MM.1S (cell line): ENCODE measurements around the gene TM4SF18.

Experiments
- DNase-seq: peaks from one replicate; pipeline ENCODE4 v3.0.0-alpha.2; 2015
- H2AFZ ChIP-seq: fragments of 300-600 bp; sonication (generic); 2 replicates; pipeline ENCODE4 v1.6.0; 2016; ENCODE audit warnings: antibody characterized with exemption, low read length
- H3F3A ChIP-seq: fragments of 300-600 bp; sonication (generic); 2 replicates; pipeline ENCODE4 v1.6.1; 2016; ENCODE audit warnings: mild to moderate bottlenecking, antibody characterized with exemption, low read length, moderate library complexity, mixed read lengths; ENCODE audit not compliant: insufficient read depth
- H3K27ac ChIP-seq: fragments of 300-600 bp; sonication (generic); 2 replicates; pipeline ENCODE4 v1.5.1; 2016; ENCODE audit warnings: mild to moderate bottlenecking, low read length
- H3K27me3 ChIP-seq: fragments of 300-600 bp; sonication (generic); replicated peaks from 2 replicates; pipeline ENCODE4 v1.6.0; 2016; ENCODE audit warnings: low read length; ENCODE audit not compliant: insufficient read depth
- H3K36me3 ChIP-seq: fragments of 300-600 bp; sonication (generic); replicated peaks from 2 replicates; pipeline ENCODE4 v1.6.1; 2016; ENCODE audit warnings: mild to moderate bottlenecking, low read length, mixed read lengths; ENCODE audit not compliant: insufficient read depth
- H3K4me1 ChIP-seq: fragments of 300-600 bp; sonication (generic); 2 replicates; pipeline ENCODE4 v1.6.1; 2016; ENCODE audit warnings: low read length, mixed read lengths
- H3K4me2 ChIP-seq: fragments of 300-600 bp; sonication (generic); 2 replicates; pipeline ENCODE4 v1.6.0; 2016; ENCODE audit warnings: low read depth, low read length
- H3K4me3 ChIP-seq: fragments of 300-600 bp; sonication (generic); 2 replicates; pipeline ENCODE4 v1.5.1; 2016; ENCODE audit warnings: low read length, mixed read lengths
- H3K79me2 ChIP-seq: fragments of 300-600 bp; sonication (generic); 2 replicates; pipeline ENCODE4 v1.6.1; 2016; ENCODE audit warnings: mixed run types, low read length, mixed read lengths
- H3K9ac ChIP-seq: fragments of 300-600 bp; sonication (generic); 2 replicates; pipeline ENCODE4 v1.6.1; 2016; ENCODE audit warnings: low read length, mixed read lengths
- H3K9me2 ChIP-seq: fragments of 300-600 bp; sonication (generic); replicated peaks from 2 replicates; pipeline ENCODE4 v1.6.1; 2016; ENCODE audit warnings: mild to moderate bottlenecking, low read length, mixed read lengths; ENCODE audit not compliant: insufficient read depth
- H3K9me3 ChIP-seq: fragments of 300-600 bp; sonication (generic); replicated peaks from 2 replicates; pipeline ENCODE4 v1.6.1; 2016; ENCODE audit warnings: mild to moderate bottlenecking, low read length, mixed read lengths; ENCODE audit not compliant: insufficient read depth
- H4K20me1 ChIP-seq: fragments of 300-600 bp; sonication (generic); 2 replicates; pipeline ENCODE4 v1.6.1; 2016; ENCODE audit warnings: mild to moderate bottlenecking, low read length, moderate library complexity, mixed read lengths; ENCODE audit not compliant: insufficient read depth
- EZH2 ChIP-seq: fragments of 300-600 bp; sonication (generic); optimal IDR thresholded peaks from 2 replicates; pipeline ENCODE3; 2017; ENCODE audit warnings: low read depth, mild to moderate bottlenecking, antibody characterized with exemption, low read length, mixed read lengths
- EZH2phosphoT487 ChIP-seq: fragments of 300-600 bp; sonication (generic); IDR thresholded peaks from 2 replicates; pipeline ENCODE4 v1.6.1; 2018; ENCODE audit warnings: antibody characterized with exemption, low read length
- TF ChIP-seq, protein P1 (sequence below): fragments of 300-600 bp; sonication (generic); IDR thresholded peaks from 2 replicates; pipeline ENCODE4 v1.5.1; 2016; ENCODE audit warnings: antibody characterized with exemption, low read length, mixed read lengths

The TM4SF18 gene

DNA sequence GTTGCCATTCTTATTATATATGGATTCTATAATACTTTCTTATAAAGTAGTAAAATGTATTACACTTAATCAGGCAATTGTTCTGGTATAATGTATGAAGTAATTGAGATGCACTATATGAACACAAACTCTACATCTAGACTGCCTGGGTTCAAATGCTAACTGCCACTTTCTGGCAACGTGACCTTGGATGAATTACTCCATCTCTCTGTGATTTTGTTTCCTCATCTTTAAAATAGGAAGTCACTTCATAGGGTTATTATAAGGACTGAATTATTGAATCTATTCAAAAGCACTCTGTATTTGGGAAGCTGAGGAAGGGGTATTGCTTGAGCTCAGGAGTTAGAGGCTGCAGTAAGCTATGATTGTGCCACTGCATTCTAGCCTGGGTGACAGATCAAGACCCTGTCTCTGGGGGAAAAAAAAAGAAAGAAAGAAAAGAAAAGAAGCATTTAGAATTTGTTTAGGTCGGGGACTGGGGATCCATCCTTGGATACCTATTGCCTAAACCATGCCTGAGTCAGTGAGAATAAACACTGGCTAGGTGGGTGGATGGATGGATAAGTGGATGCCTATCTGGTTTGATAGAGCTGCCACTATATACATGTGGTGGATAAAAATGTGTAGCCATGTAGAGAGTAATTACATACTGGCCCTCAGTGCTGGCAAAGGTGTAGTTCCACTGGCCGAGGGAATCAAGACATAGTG lies 41.5 kb upstream of the TM4SF18 start:
- no peaks in the 10 kb centered on the region for H3K36me3 ChIP-seq
- no peak overlapping the region for H3K4me3 ChIP-seq
- no peak overlapping the region for H2AFZ ChIP-seq
- H3K9me2 ChIP-seq: no peaks in the 10 kb centered on the region
- H3K79me2 ChIP-seq: no peaks in the 10 kb centered on the region
- no peaks in the 10 kb centered on the region for H4K20me1 ChIP-seq
- H3K9me3 ChIP-seq: no peaks in the 10 kb centered on the region
- H3K4me2 ChIP-seq: no peak overlapping the region
- no peaks in the 10 kb centered on the region for H3K4me1 ChIP-seq
- no peak overlapping the region for H3K9ac ChIP-seq
- no peak for DNase-seq
- TF ChIP-seq, protein P1, sequence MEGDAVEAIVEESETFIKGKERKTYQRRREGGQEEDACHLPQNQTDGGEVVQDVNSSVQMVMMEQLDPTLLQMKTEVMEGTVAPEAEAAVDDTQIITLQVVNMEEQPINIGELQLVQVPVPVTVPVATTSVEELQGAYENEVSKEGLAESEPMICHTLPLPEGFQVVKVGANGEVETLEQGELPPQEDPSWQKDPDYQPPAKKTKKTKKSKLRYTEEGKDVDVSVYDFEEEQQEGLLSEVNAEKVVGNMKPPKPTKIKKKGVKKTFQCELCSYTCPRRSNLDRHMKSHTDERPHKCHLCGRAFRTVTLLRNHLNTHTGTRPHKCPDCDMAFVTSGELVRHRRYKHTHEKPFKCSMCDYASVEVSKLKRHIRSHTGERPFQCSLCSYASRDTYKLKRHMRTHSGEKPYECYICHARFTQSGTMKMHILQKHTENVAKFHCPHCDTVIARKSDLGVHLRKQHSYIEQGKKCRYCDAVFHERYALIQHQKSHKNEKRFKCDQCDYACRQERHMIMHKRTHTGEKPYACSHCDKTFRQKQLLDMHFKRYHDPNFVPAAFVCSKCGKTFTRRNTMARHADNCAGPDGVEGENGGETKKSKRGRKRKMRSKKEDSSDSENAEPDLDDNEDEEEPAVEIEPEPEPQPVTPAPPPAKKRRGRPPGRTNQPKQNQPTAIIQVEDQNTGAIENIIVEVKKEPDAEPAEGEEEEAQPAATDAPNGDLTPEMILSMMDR: no peak
- H3K27ac ChIP-seq: no peak overlapping the region
- H3F3A ChIP-seq: no peaks in the 10 kb centered on the region
- no peaks in the 10 kb centered on the region for H3K27me3 ChIP-seq

DNA sequence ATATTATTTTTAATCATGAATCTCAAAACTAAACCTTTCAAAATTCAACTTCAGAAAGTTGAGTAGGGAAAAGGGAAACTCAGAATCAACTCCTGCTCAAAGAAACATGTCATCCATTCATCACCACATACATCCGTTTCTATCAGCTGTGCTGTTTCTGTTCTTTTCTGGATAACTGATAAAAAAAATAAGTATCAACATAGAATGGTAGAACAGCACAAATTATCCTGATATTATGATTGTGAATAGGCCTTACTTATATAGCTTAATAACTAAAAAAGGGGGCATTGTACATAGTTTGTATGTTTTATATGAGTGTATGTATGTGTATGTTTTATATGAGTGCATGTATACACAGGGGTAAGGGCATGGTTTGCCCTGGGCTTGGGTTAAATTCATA lies 41.0 kb upstream of the TM4SF18 start:
- no peaks in the 10 kb centered on the region for H3K79me2 ChIP-seq
- no peak overlapping the region for H3K4me2 ChIP-seq
- no peak overlapping the region for H3K9ac ChIP-seq
- DNase-seq: no peak
- no peak overlapping the region for H2AFZ ChIP-seq
- no peaks in the 10 kb centered on the region for H3K27me3 ChIP-seq
- H3K9me2 ChIP-seq: no peaks in the 10 kb centered on the region
- no peaks in the 10 kb centered on the region for H3K36me3 ChIP-seq
- no peaks in the 10 kb centered on the region for H3K4me1 ChIP-seq
- H3K4me3 ChIP-seq: no peak overlapping the region
- H3K27ac ChIP-seq: no peak overlapping the region
- H3K9me3 ChIP-seq: no peaks in the 10 kb centered on the region
- H4K20me1 ChIP-seq: no peaks in the 10 kb centered on the region
- TF ChIP-seq EZH2phosphoT487 (no peak), EZH2 (no peak)
- TF ChIP-seq, protein P1: no peak
- H3F3A ChIP-seq: no peaks in the 10 kb centered on the region

DNA sequence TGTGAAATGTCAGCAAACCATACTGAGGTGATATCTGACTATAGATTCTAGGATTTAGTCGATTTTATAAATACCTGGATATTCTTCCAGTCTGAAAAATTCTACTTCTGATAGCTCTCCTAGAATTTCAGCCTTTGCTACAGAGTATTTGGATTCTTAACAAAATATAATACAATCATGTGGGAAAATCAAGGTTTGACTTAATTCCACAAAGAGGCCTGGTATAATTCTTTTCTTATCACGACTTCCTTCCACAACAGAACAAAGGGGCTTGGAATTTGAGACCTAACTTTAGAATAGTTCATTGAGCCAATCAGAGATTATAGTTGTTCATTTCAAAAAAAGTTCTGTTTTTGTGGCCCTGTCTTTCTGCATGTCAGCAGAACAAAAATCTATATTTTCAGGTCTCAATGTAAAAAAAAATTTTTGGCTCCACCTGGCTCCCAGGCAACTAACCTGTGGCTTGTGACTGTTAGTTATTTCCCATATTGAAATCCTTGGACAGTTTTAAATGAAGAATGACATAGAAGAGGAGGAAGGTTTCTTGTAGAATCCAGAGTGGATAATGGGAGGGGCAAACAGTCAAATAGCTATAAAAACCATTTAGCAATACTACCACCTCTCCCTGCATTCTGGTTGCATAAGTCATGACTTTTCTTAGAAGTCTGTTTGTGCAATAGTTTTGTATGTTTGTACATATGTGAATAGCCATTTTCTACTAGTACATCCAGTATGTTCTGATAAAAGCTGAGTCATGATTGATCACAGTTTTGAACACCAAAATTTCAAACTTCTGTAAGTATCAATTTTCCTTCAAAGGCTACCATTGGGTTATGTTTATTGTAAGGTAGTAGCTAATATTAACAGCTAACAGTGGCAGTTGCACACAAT lies 40.0 kb upstream of the TM4SF18 start:
- H3K4me3 ChIP-seq: no peak overlapping the region
- H3K36me3 ChIP-seq: no peaks in the 10 kb centered on the region
- H3K27ac ChIP-seq: no peak overlapping the region
- TF ChIP-seq EZH2phosphoT487 (no peak), EZH2 (no peak)
- TF ChIP-seq, protein P1: no peak
- H3F3A ChIP-seq: no peaks in the 10 kb centered on the region
- no peak for DNase-seq
- H3K4me1 ChIP-seq: no peaks in the 10 kb centered on the region
- H3K79me2 ChIP-seq: no peaks in the 10 kb centered on the region
- H3K27me3 ChIP-seq: no peaks in the 10 kb centered on the region
- H3K9me3 ChIP-seq: no peaks in the 10 kb centered on the region
- no peak overlapping the region for H2AFZ ChIP-seq
- H3K9me2 ChIP-seq: no peaks in the 10 kb centered on the region
- no peaks in the 10 kb centered on the region for H4K20me1 ChIP-seq
- H3K9ac ChIP-seq: no peak overlapping the region
- H3K4me2 ChIP-seq: no peak overlapping the region
